ENCODE data around the gene IFNG-AS1.

Gene IFNG-AS1

DNA sequence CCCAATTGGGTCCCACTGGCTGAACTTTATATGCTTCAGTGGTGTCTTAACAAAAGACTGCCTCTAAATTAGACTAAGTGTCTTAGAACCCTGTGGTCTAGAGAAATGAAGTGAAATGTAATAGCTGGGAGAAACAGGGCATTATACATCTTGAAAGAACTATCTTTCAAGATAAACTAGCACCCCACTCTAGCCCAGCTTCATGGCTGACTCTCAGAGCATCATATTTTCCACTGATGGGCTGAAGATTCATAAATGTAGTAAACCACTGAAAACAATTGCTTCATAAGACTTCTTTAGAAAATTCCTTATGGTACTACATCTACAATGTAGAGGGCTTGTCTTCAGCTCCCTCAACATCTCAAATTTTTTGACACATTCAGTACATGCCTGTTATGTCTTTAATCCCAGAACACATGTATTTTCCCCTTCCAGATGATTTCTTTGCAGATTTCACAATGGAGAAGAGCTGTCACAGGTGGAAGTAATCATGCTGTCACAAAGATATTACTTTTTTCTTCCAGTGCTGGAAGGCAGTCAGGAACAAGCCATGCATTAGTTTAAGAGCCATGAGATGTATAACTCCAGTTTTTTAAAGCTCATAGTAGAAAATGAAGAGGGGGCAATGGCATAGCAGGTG lies 48.5 kb downstream of the IFNG-AS1 start:
- no peak for DNase-seq (ENCODE audit: low read depth)

- no peak for DNase-seq (ENCODE audit: low read depth)
Observed at GRCh38 chr12:68038650-68039049, 49.4 kb downstream of the IFNG-AS1 start.

GRCh38 chr12:68040450-68041075 lies 51.3 kb downstream of the IFNG-AS1 start:
- peak; percentile 20 for DNase-seq (ENCODE audit: low read depth)

DNA sequence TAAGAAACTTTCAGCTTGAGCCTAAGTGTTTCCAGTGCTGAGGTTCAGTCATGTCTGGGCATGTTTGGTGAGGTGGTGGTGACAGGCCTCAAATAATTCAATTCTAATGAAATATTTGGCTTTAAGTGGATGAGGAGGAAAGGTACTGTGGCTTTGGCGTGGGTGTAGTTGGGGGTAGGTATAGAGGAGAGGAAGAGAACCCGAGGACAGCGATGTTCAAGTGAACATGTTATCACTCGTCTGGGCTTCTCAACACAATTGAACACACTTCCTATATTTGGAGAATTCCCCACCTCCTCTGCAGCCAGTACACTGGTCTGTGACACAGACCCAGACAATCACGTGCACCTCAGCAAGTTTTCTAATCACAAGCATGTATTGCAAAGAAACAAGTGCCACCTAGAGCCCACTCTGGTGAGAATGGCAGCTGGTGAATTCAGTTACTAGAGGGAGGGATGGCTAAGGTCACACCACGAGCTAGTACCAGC lies 53.0 kb downstream of the IFNG-AS1 start:
- no peak for DNase-seq (ENCODE audit: low read depth)

DNA sequence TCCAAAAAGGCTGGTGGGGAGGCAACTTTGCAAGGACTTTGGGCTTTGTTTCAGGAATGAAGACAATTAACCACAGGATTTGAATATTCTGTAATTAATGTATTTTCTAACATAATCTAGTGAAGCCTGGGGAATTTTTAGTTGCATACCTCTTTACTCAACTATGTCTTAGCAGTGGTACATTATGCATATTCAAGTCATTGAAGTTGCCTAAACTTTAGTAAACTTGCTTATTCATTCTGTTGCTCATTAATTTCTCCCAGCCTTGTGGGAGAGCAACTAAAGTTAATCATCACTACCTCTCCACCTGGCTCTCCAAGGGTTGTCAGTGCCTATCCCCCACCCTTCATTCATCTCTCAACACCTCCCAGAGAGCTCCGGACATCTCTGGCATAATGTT lies 54.2 kb downstream of the IFNG-AS1 start:
- no peak for DNase-seq (ENCODE audit: low read depth)

GRCh38 chr12:68048648-68049297 lies 59.5 kb downstream of the IFNG-AS1 start:
- DNase-seq (ENCODE audit: low read depth) = no peak

GRCh38 chr12:68056300-68056699 lies 67.1 kb downstream of the IFNG-AS1 start:
- no peak for DNase-seq (ENCODE audit: low read depth)

DNA sequence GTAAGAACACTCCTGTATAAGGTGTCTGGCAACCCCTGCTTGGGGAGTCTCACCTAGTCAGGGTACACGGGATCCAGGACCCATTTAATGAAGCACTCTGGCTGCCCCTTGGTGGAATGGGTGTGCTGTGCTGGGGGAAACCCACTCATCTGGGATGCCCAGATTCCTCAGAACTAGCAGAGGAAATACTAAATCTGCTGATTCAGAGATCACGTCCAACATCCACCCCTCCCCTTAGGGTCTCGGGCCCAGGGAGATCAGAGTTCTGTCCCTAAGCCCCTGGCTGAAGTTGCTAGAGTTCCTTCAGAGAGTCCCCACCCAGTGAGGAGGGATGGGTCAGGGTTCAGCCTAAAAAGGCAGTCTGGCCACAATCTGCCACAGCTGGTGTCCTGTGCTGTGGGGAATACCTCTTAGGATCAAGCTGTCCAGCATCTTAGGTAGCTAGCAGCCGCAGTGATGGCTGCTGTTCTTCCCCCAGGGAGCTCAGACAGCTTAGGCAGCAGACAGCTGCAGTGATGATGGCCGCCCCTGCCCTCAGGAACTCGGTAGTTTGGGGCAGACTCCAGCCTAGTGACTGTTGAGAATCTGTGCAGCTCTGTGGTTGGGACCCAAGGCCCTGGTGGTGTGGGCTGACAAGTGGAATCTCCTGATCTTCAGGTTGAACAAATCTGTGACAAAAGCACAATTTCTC lies 74.8 kb downstream of the IFNG-AS1 start:
- no peak for DNase-seq (ENCODE audit: low read depth)

GRCh38 chr12:68065163-68065562 lies 75.9 kb downstream of the IFNG-AS1 start:
- no peak for DNase-seq (ENCODE audit: low read depth)

DNA sequence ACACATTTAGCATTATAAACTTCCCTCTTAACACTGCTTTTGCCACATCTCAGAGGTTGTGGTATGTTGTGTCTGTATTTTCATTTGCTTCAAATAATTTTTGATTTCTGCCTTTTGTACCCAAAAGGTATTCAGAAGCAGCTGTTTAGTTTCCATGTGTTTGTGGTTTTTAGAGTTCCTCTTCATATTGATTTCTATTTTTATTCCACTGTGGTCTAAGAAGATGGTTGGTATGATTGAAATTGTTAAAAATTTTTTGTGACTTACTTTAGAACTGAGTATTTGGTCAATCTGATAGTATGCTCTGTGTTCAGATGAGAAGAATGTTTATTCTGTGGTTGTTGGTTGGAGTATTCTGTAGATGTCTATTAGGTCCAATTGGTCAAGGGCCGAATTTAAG lies 76.4 kb downstream of the IFNG-AS1 start:
- DNase-seq (ENCODE audit: low read depth) = no peak

GRCh38 chr12:68067762-68068376 lies 78.6 kb downstream of the IFNG-AS1 start:
- DNase-seq (ENCODE audit: low read depth) = no peak

- DNase-seq (ENCODE audit: low read depth) = no peak
Observed at GRCh38 chr12:68069275-68069674, 80.0 kb downstream of the IFNG-AS1 start.

All from stimulated activated CD8-positive, alpha-beta memory T cell treated with anti-CD3 and anti-CD28 coated beads, Interleukin-12 subunit alpha, Interleukin-12 subunit beta, amount 100 ng/mL, for 4 hours (primary cell).